PC-3 (cell line): ENCODE data around the gene EXOC2.

Experiments
- EZH2 ChIP-seq: fragments of 300-600 bp; sonication (generic); IDR thresholded peaks from one replicate; pipeline ENCODE4 v1.6.1; 2017; ENCODE audit warnings: antibody characterized with exemption, mild to moderate bottlenecking, low read length; ENCODE audit not compliant: unreplicated experiment
- EZH2phosphoT487 ChIP-seq: fragments of 300-600 bp; sonication (generic); IDR thresholded peaks from 2 replicates; pipeline ENCODE4 v1.6.1; 2018; ENCODE audit warnings: mild to moderate bottlenecking, antibody characterized with exemption, low read length, borderline replicate concordance
- TF ChIP-seq, protein P1 (sequence below): fragments of 300-600 bp; sonication (generic); conservative IDR thresholded peaks from 2 replicates; pipeline ENCODE4 v1.5.1; 2017; ENCODE audit warnings: antibody characterized with exemption, low read depth, mild to moderate bottlenecking, low read length

DNA sequence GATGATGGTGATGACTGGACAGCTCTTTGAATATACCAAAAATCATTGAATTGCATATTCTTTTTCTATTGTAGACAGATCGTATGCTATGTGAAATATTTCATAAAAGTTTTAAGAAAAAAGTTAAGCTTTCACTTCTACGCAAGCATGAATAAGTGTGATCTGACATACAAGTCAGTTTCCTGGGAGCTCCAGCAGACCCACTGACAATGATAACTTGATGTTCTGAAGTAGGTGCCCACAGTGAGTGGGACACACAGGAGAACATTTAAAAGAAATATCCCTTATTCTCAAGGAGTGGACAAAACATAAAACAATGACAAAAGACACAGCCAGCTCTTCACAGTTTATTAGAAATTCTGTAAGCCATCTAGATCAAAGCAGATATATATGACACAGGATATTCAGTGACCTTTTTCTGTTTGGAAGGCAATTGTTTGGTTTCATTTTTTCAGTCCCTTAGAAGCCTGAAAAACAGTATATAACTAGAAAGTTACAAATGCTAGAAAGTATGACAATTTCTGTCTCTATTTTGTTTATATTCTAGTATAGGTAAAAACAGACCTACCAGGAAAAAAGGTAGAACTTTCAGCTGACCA, 200.0 kb downstream of the EXOC2 start:
- TF ChIP-seq, protein P1, sequence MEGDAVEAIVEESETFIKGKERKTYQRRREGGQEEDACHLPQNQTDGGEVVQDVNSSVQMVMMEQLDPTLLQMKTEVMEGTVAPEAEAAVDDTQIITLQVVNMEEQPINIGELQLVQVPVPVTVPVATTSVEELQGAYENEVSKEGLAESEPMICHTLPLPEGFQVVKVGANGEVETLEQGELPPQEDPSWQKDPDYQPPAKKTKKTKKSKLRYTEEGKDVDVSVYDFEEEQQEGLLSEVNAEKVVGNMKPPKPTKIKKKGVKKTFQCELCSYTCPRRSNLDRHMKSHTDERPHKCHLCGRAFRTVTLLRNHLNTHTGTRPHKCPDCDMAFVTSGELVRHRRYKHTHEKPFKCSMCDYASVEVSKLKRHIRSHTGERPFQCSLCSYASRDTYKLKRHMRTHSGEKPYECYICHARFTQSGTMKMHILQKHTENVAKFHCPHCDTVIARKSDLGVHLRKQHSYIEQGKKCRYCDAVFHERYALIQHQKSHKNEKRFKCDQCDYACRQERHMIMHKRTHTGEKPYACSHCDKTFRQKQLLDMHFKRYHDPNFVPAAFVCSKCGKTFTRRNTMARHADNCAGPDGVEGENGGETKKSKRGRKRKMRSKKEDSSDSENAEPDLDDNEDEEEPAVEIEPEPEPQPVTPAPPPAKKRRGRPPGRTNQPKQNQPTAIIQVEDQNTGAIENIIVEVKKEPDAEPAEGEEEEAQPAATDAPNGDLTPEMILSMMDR, result no peak
- TF ChIP-seq EZH2phosphoT487, result no peak
- no peak for TF ChIP-seq EZH2
